Renal pelvis (tissue), 12 donors: Measurements from ENCODE around the gene APBA1. TPM values are rescaled to one million over a fixed set of nuclear protein-coding genes. Genes with fewer than 3 reads are reported as not detected.

Source experiments
- DNase-seq: peaks from one replicate; pipeline ENCODE4 v3.0.0-alpha.2; 2013
- long read RNA-seq, 16 experiments: transcript quantifications; one replicate each; lab custom pipeline, GENCODE V29; 2026
- polyA plus RNA-seq, 3 donors: library from polyadenylated mRNA; unstranded; fragments of 120-200 nt; gene quantifications; one replicate each; pipeline ENCODE4 v1.2.1, GENCODE V29; 2013; ENCODE audit not compliant: insufficient read length in 3 of 3

Gene APBA1
- 10 to 100 TPM; 16.6 to 18.2 (median 16.9) TPM for polyA plus RNA-seq
- long read RNA-seq, donor 1, full-length matches to known transcripts: 1 of 1 reads
- long read RNA-seq, donor 1, partial matches to known transcripts: 0 of 1 reads
- long read RNA-seq, donor 1, other reads (novel, unspliced or antisense): 0 of 1 reads
- long read RNA-seq, donor 2, full-length matches to known transcripts: 1 of 20 reads
- long read RNA-seq, donor 2, partial matches to known transcripts: 19 of 20 reads
- long read RNA-seq, donor 2, other reads (novel, unspliced or antisense): 0 of 20 reads
- long read RNA-seq, donor 3: 0 reads
- long read RNA-seq, donor 4: 0 reads
- long read RNA-seq, donor 5: 0 reads
- long read RNA-seq, donor 6, partial matches to known transcripts: 29 of 29 reads
- long read RNA-seq, donor 6, other reads (novel, unspliced or antisense): 0 of 29 reads
- long read RNA-seq, donor 7, full-length matches to known transcripts: 1 of 1 reads
- long read RNA-seq, donor 7, partial matches to known transcripts: 0 of 1 reads
- long read RNA-seq, donor 7, other reads (novel, unspliced or antisense): 0 of 1 reads
- long read RNA-seq, donor 8, full-length matches to known transcripts: 1 of 1 reads
- long read RNA-seq, donor 8, partial matches to known transcripts: 0 of 1 reads
- long read RNA-seq, donor 8, other reads (novel, unspliced or antisense): 0 of 1 reads
- long read RNA-seq, donor 9, full-length matches to known transcripts: 2 of 2 reads
- long read RNA-seq, donor 9, partial matches to known transcripts: 0 of 2 reads
- long read RNA-seq, donor 9, other reads (novel, unspliced or antisense): 0 of 2 reads
- long read RNA-seq, donor 10: 0 reads
- long read RNA-seq, donor 11: 0 reads
- long read RNA-seq, donor 12: 0 reads
- long read RNA-seq, donor 13: 0 reads
- long read RNA-seq, donor 14: 0 reads
- long read RNA-seq, donor 15, partial matches to known transcripts: 26 of 26 reads
- long read RNA-seq, donor 15, other reads (novel, unspliced or antisense): 0 of 26 reads
- long read RNA-seq, donor 16: 0 reads

DNA sequence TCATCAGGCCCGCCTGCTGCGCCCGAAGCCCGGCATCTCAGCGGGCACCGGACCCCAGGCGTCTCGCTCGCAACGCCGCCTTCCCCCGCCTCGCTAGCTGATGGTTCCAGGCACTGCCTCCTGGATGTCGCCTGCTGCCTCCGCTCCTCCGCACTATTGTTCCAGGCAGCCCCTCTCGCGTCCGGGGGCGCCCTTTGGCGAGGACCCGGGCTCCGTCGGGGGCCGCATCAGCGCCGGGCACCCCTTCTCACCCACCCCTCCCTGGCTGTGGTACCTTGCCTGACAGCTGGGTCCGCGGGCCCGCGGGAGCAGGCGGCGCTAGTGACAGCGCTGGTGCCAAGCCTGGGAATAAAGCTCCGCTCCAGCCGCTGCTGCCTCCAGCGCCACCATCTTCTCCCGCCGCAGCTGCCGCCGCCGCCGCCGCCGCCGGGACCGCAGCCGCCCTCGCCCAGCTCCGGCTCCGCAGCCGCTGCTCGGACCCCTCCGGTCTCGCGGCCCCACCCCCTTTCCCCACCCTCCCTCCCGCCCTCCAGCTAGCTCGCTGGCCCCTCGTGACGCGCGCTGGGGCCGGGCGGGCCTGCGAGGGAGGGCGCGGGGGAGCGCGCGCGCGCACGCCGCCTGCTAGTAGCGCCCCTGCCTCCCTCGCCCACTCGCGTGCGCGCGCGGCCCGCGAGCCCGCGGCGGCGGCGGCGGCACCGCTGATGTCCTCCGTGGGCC, at the start of gene APBA1:
TSS of gene APBA1 (minus strand) at position 493 of the 717 bp plus-strand sequence.
- DNase-seq: peak; percentile 76

DNA sequence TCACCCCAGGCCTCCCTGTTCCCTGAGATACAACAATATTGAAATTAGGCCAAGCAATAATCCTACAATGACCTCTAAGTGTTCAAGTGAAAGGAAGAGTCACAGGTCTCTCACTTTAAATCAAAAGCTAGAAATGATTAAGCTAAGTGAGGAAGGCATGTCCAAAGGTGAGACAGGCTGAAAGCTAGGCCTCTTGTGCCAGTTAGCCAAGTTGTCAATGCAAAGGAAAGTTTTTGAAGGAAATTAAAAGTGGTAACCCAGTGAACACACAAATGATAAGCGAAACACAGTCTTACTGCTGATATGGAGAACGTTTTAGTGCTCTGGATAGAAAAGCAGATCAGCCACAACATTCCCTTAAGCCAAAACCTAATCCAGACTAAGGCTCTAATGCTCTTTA, 47.8 kb upstream of the APBA1 start:
- no peak for DNase-seq

DNA sequence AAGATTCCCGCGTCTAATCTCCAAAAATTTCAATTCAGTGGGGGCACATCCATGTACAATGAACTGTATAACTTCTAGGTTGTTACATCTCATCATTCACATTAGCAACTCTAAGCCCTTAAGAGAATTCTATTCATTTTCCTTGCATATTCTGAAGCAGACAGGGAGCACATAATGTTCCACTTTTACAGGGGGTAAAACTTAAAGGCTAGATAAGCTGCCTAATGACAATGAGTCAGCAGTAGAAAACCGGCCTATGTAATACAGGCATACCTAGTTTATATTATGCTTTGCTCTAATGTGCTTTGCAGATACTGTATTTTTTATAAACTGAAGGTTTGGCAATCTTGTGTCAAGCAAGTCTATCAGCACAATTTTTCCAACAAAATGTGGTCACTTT, 47.2 kb upstream of the APBA1 start:
- DNase-seq: no peak

DNA sequence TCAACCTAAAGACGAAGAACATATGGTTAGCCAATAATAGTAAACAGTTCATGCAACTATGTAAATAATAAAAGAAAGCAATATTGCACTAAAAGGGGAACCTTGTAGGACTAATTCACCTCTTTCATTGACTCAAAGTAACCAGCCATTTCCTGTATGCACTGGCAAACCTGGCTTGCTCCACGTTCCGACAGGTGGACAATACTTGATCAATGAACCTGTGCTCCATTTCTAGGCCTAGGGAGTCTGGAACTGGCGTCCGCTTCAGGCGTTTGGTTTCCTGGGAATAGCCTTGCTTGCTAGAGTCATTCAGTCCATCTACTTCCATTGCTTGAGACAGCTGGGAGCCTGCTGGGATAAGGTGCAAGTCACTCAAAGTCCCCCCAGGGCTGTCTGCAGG, 46.0 kb upstream of the APBA1 start:
- DNase-seq: no peak

DNA sequence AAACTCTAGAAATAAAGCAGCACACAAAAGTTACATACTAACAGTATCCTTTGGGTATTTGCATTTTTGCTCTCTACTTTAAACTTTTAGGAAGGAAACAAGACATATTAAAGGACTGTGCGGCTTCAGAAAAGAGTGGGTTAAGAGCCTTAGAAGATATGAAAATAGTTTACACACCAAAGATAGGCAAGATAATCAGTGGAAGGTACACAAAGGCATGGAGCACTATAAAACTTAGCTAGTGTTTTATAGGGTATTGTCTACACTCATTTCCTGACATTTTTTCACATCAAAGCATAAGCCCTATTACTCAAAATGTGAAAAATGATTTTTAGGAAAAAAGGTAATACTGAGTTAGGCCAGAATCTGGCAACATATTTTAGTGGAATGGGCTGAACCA, 43.7 kb upstream of the APBA1 start:
- DNase-seq: no peak

DNA sequence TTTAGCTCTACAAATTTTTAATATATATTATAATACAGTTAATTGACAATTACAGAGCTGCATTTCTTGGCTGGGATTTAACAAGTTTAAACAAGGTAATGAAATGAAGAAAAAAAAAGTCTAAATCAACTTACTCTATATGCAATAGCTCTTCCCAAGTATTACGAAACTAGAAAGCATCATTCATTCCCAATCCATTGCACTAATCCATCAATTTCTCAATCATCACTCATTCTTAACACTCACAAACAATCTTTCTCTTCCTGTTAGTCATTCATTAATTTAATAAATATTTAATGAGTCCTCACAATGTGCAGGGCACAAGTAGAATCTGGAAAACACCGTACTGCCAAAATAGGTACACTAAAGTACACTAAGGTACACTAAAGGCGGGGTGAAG, 42.9 kb upstream of the APBA1 start:
- no peak for DNase-seq

DNA sequence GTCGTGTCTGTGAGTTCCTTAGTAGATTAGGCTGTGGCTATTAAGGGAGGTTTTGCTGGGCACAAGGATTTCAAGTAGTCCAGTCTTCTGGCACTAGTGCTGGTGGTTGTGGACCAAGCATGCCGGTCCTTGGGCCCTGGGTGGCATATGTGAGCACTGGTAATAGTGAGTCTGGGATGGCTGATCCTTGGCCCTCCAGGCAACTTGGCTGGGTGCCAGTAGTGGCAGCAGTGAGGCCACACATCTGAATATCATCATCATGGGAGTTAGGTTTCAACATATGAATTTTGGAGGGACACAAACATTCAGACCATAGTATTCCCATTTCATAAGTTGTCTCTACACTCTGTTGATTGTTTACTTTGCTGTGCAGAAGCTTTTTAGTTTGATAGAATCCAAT, 25.3 kb upstream of the APBA1 start:
- no peak for DNase-seq

DNA sequence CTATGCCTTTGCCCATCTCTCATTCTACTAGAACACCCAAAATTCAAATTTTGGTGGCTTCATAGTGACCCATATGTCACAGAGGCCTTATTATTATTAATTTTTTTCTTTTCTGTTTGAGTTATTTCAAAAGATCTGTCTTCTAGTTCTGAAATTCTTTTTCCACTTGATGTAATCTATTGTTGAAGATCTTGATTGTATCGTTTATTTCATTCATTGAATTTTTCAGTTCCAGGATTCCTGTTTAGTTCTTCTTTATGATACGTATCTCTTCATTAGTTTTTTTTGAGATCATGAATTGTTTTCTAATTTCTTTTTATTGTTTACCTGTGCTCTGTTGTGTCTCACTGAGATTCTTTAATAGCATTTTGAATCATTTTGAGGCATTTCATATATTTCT, 24.6 kb upstream of the APBA1 start:
- no peak for DNase-seq

DNA sequence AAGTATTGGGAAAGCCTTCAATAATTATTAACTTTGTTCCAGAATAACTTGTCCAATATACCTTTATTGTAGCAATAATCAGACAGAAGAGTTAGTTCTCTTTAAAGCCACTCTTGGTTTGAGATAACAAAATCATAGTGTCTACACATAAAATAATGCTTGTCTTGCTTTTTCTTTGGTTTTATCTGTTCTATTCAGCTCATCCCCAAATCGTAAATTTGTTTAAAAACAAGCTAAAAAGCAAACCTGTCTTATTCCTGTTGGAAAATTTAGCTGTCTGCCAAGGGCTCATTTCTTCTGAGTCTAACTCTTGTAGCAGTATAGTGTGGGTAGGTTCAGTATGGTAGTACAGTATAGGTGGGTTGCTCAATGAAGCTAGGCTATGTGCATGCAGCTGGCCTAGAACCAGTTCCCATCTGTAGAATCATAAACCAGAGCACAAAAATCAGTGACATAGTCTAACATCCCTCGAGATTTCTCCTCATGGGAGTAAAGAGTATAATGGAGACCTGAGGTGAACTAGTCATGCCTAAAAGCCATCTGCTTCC, 17.9 kb upstream of the APBA1 start:
- DNase-seq: no peak

DNA sequence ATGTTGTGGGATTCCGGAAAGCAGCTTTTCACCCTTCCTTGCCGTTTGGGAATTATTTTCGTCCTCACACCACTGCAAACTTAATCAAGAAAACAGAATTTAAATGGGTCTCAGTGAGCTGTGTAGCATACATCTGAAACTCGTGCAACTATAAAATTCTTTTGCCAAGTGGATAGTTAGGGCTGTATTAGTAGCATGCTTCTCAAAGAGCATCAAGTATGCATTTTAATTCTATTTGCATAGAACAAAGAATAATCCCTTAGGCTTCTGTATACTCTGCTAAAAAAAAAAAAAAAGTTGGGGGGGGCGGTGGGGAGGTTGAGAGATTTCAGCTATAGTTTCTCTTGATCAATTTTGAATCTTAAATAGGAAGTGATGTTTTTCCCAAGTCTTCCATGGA, 11.8 kb upstream of the APBA1 start:
- no peak for DNase-seq

DNA sequence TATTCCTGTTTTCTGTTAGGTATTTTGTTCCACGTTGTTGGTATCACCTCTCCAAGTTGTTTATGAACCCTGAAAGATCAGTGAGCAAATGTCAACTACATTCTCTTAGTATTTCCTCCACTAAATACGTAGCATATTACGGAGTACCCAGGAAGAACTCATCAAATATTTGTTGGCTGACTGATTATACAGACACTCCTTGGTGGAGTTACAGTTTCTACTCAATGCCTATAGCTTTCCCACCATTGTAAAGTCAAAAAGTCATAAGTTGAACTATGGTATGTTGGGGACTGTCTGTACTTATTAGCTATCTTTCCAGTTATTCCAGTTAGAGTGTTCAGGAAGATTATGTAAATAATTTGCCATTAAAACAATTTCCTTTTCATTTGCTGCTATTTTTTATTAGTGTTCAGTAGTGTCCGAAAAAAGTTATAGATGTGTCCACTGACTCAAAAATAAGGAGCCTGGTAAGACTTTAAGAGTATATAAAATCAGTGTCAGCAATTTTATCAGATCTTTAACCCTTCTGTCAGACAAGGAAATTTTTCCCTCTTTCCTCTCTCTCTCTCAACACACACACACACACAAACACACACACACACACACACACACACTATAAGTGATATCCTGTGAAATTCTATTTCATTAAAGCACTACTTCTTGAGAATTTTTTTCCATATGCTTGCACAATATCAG, 6.8 kb upstream of the APBA1 start:
- no peak for DNase-seq

DNA sequence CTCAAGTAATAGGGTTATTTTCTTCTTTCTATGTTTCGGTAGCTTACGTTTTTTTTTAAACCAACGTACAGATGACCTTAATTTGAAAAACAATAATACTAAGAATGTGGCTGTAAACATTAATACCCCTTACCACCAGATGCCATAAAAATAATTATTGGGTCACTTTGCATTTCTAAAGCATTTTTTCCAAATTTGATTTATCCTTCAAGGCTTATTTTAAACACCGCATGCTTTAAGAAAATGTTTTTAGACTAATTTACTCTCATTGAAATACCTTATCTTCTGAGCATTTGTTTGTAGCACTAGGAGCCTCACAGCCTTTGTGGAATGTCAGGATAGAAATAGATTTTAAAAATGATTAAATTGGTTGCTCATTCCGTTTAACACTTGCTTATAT, 5.8 kb upstream of the APBA1 start:
- no peak for DNase-seq

DNA sequence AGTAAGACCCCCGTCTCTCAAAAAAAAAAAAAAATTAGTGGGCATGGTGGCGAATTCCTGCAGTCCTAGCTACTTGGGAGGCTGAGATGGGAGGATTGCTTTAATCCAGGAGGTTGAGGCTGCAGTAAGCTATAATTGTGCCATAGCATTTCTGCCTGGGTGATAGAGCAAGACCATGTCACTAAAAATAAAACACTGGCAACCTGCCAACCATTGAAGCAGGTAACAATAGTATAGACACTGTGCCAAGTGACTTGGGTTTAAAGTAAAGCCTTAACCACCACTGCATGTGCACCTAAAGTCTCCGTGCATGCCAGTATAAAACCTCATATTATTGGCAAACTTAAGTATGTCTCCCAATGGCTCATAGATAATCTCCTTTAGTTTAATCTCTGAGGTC, 3.4 kb upstream of the APBA1 start:
- DNase-seq: no peak

DNA sequence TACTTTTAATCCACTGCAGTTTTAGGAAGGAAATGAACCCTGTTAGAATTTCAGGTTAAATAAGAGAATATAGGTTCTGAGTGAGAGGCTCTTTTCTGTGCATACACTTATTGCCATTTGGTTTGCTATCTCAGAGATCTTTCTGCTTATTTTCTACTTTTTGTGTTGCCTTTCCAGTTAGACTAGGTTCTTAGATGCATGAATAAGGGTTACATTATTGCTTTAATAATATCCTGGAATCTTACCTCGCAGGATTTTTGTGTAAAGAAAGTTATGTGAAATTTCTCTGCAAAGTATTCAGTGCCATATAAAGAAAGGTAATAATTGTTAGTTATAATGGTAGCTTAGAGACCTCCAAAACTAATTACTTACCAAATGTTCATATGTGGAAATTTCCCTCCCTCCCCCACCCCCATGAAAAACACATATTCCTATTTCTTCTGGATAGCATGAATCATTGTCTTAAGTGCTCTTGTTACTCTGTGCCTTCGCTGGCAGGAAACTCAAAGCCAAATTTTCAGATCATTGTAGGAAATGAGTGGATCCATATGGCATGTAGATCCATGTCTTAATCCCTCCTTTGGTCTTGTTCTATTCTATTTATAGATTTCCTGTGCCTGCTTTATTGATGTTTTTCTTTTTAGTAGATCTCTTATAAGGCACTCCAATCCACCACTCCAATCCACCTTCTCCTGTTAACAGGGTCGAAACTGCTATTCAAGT, 2.7 kb upstream of the APBA1 start:
- no peak for DNase-seq

DNA sequence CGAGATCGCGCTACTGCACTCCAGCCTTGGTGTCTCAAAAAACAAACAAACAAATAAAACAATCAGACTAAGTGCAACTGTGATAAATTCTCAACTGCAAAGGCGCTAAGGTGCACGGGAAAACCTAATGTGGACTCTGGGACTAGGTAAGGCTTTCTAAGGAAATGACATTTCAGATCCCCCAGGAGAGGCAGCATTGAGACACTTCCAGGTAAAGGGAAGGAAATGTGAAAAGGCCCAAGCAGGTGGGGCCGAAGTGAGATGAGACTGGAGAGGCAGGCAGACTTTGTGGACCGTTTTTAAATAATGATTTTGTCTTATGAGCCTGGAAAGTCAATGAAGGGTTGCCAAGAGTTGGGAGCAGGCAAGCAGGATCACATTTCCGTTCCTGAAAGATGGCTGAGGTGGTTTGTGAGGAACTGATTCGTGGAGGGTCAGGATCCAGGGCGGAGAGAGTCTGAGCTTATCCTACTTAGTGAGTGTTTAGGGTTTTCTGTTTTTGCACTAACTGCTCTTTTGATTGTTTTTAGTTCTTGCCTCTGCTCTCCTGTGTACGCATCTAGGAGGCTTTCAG, 2.0 kb upstream of the APBA1 start:
- no peak for DNase-seq

DNA sequence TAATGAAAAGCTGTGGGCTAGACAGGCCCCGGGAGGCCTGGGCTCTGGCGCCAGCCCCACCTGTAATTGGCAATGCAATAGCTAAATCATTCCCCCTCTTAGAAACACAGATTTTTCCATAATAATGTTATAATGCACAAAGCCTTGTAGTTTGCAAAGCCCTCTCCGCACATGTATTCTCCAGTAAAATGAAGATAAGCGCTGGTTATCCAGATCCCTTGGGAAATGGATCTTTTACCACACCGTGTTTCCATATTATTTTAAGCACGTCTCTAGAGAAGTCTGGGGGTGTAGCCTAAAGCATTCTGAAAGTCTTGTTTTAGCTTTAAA, 1.1 kb upstream of the APBA1 start:
- DNase-seq: no peak

DNA sequence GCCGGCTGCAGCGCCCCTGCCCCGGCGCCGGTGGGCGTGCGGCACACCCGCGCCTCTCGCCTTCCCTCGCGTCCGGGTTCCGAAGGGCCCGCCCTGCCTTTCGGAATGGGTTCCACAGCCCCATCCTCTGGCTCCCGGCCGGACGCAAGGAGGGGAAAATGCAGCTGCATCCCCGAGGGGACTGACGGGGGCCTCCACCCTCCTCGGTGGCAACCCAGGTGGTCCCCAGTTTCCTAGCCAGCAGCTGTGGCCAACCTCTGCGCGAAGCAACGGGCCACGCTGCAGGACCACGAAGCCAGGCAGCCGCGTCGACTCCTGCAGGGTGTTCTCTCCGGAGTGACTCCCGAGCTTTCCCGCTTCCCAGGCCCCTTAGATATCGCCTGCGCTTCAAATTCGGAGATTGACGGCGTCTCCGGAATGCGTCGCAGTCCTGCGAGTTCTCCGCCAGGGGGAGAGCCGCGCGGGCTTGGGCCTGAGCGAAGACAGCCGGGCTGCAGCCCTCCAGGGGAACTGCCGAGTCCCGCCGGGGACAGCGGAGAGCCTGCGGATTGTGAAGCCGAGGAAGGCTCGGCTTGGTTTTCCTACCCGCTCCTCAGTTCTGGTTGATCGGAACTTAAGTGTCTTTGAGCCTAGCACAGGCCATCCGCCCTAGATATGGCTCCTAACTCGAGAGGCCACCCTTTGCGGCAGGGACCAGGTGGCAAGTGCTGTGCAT, 582 bp upstream of the APBA1 start:
- peak; percentile 88 for DNase-seq

DNA sequence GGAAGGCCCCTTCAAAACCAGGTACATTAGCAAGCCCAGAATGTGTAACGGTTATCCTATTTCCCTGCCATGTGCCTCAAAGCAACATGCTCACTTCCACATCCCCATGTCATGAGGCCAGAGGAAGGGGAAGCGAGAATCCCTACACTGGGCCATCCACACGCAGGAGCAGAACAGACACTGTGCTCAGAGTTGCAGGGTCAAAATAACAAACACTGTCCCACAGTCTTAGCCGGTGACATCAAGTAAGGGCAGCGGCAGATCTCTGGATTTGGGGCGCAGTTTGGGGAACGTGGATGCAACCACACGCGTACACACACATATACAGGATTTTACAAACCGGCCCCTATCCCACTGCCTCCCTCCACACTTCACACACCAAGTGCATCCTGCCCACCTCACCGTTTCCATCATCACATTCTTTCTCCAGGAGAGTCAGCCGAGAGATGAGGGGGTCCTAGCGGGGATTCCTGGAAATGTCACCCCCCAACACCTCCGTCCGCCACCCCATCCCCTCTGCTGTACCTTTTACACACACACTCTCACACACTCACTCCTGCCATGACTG, 776 bp downstream of the APBA1 start:
- no peak for DNase-seq

DNA sequence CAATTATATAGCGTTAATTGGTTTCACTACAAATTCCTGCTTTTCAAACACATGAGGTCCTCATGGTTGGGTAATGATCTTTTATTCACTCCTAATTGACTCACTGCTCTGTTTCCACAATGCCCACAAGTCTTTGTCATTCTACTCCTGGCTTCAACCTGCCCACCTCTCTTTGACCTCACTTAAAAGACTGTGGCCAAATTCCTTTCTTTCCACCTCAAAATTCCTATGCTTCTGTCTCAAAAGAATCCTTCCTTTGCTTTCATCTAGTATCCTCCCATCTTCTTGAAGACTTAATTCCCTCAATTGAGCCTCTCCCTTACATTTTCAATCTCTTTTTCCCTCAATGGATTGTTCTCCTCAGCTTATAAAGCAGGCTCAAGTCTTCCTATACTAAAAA, 4.9 kb downstream of the APBA1 start:
- DNase-seq: no peak
